SK-N-SH treated with all-trans-retinoic acid at 6 μM for 48 hours (cell line): ENCODE data around the gene MESP2.

ENCODE experiments used
- ATAC-seq: fragments of 200-7000 bp; cut with Tn5 transposase; 3 replicates; pipeline ENCODE4 v1.9.1; 2020; ENCODE audit warnings: mild to moderate bottlenecking, moderate library complexity
- ARNTL ChIP-seq: fragments of 450-650 bp; formaldehyde crosslinking; IDR thresholded peaks from 2 replicates; pipeline ENCODE4 v1.5.0; 2020; ENCODE audit warnings: low read depth, mild to moderate bottlenecking, moderate library complexity, borderline replicate concordance
- BACH2 ChIP-seq: fragments of 250-450 bp; sonication (Bioruptor Pico); IDR thresholded peaks from 2 replicates; pipeline ENCODE4 v1.9.0; 2021; ENCODE audit warnings: mild to moderate bottlenecking, borderline replicate concordance
- CSDC2 ChIP-seq: fragments of 250-450 bp; sonication (Bioruptor Pico); IDR thresholded peaks from 2 replicates; pipeline ENCODE4 v1.5.0; 2020; ENCODE audit warnings: mild to moderate bottlenecking, moderate library complexity
- ESRRG ChIP-seq: fragments of 250-450 bp; sonication (Bioruptor Pico); IDR thresholded peaks from 2 replicates; pipeline ENCODE4 v1.6.1; 2021; ENCODE audit warnings: mild to moderate bottlenecking
- GLIS3 ChIP-seq: fragments of 250-450 bp; sonication (Bioruptor Pico); IDR thresholded peaks from 2 replicates; pipeline ENCODE4 v1.5.0; 2020; ENCODE audit warnings: mild to moderate bottlenecking, moderate library complexity
- ISL1 ChIP-seq: fragments of 250-450 bp; sonication (Bioruptor Pico); IDR thresholded peaks from 2 replicates; pipeline ENCODE4 v2.1.2; 2022; ENCODE audit warnings: mild to moderate bottlenecking, moderate library complexity
- OSR1 ChIP-seq: fragments of 250-450 bp; sonication (Bioruptor Pico); IDR thresholded peaks from 2 replicates; pipeline ENCODE4 v1.8.0; 2022; ENCODE audit warnings: moderate library complexity, mild to moderate bottlenecking, inconsistent platforms
- PPARA ChIP-seq: fragments of 250-450 bp; sonication (Bioruptor Pico); IDR thresholded peaks from 2 replicates; pipeline ENCODE4 v1.5.0; 2020; ENCODE audit warnings: mild to moderate bottlenecking, borderline replicate concordance
- RARB ChIP-seq: fragments of 250-450 bp; sonication (Bioruptor Pico); IDR thresholded peaks from 2 replicates; pipeline ENCODE4 v1.8.0; 2021; ENCODE audit warnings: mild to moderate bottlenecking, moderate library complexity
- SNAI2 ChIP-seq: fragments of 250-450 bp; sonication (Bioruptor Pico); IDR thresholded peaks from 2 replicates; pipeline ENCODE4 v1.5.0; 2020; ENCODE audit warnings: mild to moderate bottlenecking, moderate library complexity
- TCF4 ChIP-seq: fragments of 250-450 bp; sonication (Bioruptor Pico); IDR thresholded peaks from 2 replicates; pipeline ENCODE4 v1.8.0; 2021; ENCODE audit warnings: mild to moderate bottlenecking, moderate library complexity, borderline replicate concordance
- TOX ChIP-seq: fragments of 250-450 bp; sonication (Bioruptor Pico); IDR thresholded peaks from 2 replicates; pipeline ENCODE4 v1.8.0; 2021; ENCODE audit warnings: mild to moderate bottlenecking, moderate library complexity, borderline replicate concordance
- ZC3H10 ChIP-seq: fragments of 250-450 bp; sonication (Bioruptor Pico); IDR thresholded peaks from 2 replicates; pipeline ENCODE4 v1.5.1; 2021; ENCODE audit warnings: mild to moderate bottlenecking, moderate library complexity
- ZFP3 ChIP-seq: fragments of 250-450 bp; sonication (Bioruptor Pico); IDR thresholded peaks from 2 replicates; pipeline ENCODE4 v1.5.0; 2020; ENCODE audit warnings: mild to moderate bottlenecking, moderate library complexity
- ZFP30 ChIP-seq: fragments of 450-650 bp; formaldehyde crosslinking; IDR thresholded peaks from 2 replicates; pipeline ENCODE4 v1.5.0; 2022; ENCODE audit warnings: mild to moderate bottlenecking, moderate library complexity
- ZNF565 ChIP-seq: fragments of 450-650 bp; formaldehyde crosslinking; conservative IDR thresholded peaks from 2 replicates; pipeline ENCODE4 v1.5.0; 2020; ENCODE audit warnings: low read depth, mild to moderate bottlenecking, moderate library complexity
- ZNF70 ChIP-seq: fragments of 450-650 bp; formaldehyde crosslinking; IDR thresholded peaks from 2 replicates; pipeline ENCODE4 v1.5.0; 2020; ENCODE audit warnings: mild to moderate bottlenecking, moderate library complexity
- ZNF8 ChIP-seq: fragments of 450-650 bp; formaldehyde crosslinking; IDR thresholded peaks from 2 replicates; pipeline ENCODE4 v1.5.0; 2020; ENCODE audit warnings: mild to moderate bottlenecking, moderate library complexity
- TF ChIP-seq, protein P1 (sequence below): fragments of 250-450 bp; sonication (Bioruptor Pico); IDR thresholded peaks from 2 replicates; pipeline ENCODE4 v1.8.0; 2021; ENCODE audit warnings: low read depth, mild to moderate bottlenecking, moderate library complexity, borderline replicate concordance
- TF ChIP-seq, protein P2 (sequence below): fragments of 250-450 bp; sonication (Bioruptor Pico); IDR thresholded peaks from 2 replicates; pipeline ENCODE4 v1.5.1; 2020; ENCODE audit warnings: low read depth, mild to moderate bottlenecking, moderate library complexity
- TF ChIP-seq, protein P3 (sequence below): fragments of 250-450 bp; sonication (Bioruptor Pico); IDR thresholded peaks from 2 replicates; pipeline ENCODE4 v1.8.0; 2020; ENCODE audit warnings: mild to moderate bottlenecking, moderate library complexity, borderline replicate concordance
- TF ChIP-seq, protein P4 (sequence below): fragments of 250-450 bp; sonication (Bioruptor Pico); IDR thresholded peaks from 2 replicates; pipeline ENCODE4 v1.5.1; 2021; ENCODE audit warnings: mild to moderate bottlenecking, moderate library complexity
- TF ChIP-seq, protein P5 (sequence below): fragments of 250-450 bp; sonication (Bioruptor Pico); IDR thresholded peaks from 2 replicates; pipeline ENCODE4 v1.5.0; 2020; ENCODE audit warnings: mild to moderate bottlenecking, moderate library complexity

MESP2 gene, protein sequence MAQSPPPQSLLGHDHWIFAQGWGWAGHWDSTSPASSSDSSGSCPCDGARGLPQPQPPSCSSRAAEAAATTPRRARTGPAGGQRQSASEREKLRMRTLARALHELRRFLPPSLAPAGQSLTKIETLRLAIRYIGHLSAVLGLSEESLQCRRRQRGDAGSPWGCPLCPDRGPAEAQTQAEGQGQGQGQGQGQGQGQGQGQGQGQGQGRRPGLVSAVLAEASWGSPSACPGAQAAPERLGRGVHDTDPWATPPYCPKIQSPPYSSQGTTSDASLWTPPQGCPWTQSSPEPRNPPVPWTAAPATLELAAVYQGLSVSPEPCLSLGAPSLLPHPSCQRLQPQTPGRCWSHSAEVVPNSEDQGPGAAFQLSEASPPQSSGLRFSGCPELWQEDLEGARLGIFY

DNA sequence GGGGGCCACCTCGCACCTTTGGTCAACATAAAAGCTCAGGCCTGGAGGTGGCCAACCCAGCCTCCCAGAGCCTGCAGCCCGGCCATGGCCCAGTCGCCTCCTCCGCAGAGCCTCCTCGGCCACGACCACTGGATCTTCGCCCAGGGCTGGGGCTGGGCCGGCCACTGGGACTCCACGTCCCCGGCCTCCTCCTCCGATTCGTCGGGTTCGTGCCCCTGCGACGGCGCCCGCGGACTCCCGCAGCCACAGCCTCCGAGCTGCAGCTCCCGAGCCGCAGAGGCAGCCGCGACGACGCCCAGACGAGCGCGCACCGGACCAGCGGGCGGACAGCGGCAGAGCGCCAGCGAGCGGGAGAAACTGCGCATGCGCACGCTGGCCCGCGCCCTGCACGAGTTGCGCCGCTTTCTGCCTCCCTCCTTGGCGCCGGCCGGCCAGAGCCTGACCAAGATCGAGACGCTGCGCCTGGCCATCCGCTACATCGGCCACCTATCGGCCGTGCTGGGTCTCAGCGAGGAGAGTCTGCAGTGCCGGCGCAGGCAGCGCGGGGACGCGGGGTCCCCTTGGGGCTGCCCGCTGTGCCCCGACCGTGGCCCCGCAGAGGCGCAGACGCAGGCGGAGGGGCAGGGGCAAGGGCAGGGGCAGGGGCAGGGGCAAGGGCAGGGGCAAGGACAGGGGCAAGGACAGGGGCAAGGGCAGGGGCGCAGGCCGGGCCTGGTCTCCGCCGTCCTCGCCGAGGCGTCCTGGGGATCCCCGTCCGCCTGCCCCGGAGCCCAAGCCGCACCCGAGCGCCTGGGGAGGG is at the start of gene MESP2:
MESP2 (plus strand) TSS at position 59 of the 799 bp plus-strand sequence; CDS start at position 85, 26 bp downstream.
- peak; percentile 85 for ATAC-seq
- TF ChIP-seq ZNF70 (CRISPR knock-in tag) (peak; percentile 79), ZC3H10 (CRISPR knock-in tag) (no peak)

DNA sequence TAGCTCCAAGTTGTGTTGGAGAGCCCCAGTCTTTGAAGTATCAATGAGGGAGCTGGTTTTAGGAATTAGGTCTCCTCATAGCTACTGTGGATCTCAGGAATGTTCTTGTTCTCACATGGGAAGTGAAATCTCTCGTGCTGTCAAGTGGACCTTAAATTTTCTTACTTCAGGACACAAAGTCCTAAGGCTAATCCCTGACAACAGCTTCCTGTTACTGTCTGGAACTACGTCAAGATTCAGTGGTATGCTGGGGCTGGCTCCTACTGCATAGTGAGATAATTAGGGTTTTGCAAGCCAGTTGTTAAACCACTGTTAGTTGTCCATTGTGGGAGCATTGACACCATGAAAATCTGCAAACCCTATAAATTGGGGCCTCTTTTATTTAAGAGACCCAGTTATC is 47.9 kb upstream of the MESP2 start:
- no peak for TF ChIP-seq ZFP3
- TF ChIP-seq ZNF565, result no peak
- TF ChIP-seq RARB (CRISPR knock-in tag), result no peak
- no peak for TF ChIP-seq GLIS3
- TF ChIP-seq TOX, result no peak
- TF ChIP-seq ZNF70 (CRISPR knock-in tag), result no peak
- TF ChIP-seq, protein P1, sequence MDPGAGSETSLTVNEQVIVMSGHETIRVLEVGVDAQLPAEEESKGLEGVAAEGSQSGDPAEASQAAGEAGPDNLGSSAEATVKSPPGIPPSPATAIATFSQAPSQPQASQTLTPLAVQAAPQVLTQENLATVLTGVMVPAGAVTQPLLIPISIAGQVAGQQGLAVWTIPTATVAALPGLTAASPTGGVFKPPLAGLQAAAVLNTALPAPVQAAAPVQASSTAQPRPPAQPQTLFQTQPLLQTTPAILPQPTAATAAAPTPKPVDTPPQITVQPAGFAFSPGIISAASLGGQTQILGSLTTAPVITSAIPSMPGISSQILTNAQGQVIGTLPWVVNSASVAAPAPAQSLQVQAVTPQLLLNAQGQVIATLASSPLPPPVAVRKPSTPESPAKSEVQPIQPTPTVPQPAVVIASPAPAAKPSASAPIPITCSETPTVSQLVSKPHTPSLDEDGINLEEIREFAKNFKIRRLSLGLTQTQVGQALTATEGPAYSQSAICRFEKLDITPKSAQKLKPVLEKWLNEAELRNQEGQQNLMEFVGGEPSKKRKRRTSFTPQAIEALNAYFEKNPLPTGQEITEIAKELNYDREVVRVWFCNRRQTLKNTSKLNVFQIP (CRISPR knock-in tag), result no peak
- TF ChIP-seq PPARA (CRISPR knock-in tag), result no peak
- no peak for TF ChIP-seq BACH2
- no peak for TF ChIP-seq ZFP30 (CRISPR knock-in tag)
- TF ChIP-seq ZNF8 (CRISPR knock-in tag), result no peak
- TF ChIP-seq, protein P2, sequence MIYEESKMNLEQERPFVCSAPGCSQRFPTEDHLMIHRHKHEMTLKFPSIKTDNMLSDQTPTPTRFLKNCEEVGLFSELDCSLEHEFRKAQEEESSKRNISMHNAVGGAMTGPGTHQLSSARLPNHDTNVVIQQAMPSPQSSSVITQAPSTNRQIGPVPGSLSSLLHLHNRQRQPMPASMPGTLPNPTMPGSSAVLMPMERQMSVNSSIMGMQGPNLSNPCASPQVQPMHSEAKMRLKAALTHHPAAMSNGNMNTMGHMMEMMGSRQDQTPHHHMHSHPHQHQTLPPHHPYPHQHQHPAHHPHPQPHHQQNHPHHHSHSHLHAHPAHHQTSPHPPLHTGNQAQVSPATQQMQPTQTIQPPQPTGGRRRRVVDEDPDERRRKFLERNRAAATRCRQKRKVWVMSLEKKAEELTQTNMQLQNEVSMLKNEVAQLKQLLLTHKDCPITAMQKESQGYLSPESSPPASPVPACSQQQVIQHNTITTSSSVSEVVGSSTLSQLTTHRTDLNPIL (CRISPR knock-in tag), result no peak
- TF ChIP-seq OSR1 (CRISPR knock-in tag), result no peak
- TF ChIP-seq SNAI2, result no peak
- no peak for TF ChIP-seq ARNTL (CRISPR knock-in tag)
- no peak for TF ChIP-seq ESRRG (CRISPR knock-in tag)
- no peak for TF ChIP-seq CSDC2 (CRISPR knock-in tag)
- no peak for TF ChIP-seq ZC3H10 (CRISPR knock-in tag)
- TF ChIP-seq, protein P3, sequence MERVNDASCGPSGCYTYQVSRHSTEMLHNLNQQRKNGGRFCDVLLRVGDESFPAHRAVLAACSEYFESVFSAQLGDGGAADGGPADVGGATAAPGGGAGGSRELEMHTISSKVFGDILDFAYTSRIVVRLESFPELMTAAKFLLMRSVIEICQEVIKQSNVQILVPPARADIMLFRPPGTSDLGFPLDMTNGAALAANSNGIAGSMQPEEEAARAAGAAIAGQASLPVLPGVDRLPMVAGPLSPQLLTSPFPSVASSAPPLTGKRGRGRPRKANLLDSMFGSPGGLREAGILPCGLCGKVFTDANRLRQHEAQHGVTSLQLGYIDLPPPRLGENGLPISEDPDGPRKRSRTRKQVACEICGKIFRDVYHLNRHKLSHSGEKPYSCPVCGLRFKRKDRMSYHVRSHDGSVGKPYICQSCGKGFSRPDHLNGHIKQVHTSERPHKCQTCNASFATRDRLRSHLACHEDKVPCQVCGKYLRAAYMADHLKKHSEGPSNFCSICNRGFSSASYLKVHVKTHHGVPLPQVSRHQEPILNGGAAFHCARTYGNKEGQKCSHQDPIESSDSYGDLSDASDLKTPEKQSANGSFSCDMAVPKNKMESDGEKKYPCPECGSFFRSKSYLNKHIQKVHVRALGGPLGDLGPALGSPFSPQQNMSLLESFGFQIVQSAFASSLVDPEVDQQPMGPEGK (CRISPR knock-in tag), result no peak
- ATAC-seq, result no peak

DNA sequence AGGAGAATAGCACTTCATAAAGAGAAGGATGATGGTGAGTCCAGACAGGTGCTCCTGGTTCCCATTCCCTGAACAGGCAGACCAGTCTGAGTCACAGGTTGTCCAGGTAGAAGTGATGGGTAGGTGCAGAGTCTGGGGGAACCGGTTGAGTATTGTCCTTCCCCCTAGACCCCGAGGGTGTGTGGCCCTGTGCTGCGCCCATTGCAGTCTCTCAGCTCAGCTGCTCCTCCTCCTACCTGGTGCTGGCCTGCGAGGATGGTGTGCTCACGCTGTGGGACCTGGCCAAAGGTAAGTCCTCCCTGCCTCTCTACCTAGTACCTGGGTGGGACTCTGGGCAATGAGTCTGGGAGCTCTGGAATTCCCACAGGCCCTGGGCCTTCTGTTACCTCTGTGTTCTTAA is 44.9 kb upstream of the MESP2 start:
- ATAC-seq, result no peak
- TF ChIP-seq, protein P4, sequence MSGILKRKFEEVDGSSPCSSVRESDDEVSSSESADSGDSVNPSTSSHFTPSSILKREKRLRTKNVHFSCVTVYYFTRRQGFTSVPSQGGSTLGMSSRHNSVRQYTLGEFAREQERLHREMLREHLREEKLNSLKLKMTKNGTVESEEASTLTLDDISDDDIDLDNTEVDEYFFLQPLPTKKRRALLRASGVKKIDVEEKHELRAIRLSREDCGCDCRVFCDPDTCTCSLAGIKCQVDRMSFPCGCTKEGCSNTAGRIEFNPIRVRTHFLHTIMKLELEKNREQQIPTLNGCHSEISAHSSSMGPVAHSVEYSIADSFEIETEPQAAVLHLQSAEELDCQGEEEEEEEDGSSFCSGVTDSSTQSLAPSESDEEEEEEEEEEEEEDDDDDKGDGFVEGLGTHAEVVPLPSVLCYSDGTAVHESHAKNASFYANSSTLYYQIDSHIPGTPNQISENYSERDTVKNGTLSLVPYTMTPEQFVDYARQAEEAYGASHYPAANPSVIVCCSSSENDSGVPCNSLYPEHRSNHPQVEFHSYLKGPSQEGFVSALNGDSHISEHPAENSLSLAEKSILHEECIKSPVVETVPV (CRISPR knock-in tag), result no peak
- TF ChIP-seq ZC3H10 (CRISPR knock-in tag), result no peak
- TF ChIP-seq PPARA (CRISPR knock-in tag), result no peak
- no peak for TF ChIP-seq ISL1
- TF ChIP-seq ESRRG (CRISPR knock-in tag), result no peak

DNA sequence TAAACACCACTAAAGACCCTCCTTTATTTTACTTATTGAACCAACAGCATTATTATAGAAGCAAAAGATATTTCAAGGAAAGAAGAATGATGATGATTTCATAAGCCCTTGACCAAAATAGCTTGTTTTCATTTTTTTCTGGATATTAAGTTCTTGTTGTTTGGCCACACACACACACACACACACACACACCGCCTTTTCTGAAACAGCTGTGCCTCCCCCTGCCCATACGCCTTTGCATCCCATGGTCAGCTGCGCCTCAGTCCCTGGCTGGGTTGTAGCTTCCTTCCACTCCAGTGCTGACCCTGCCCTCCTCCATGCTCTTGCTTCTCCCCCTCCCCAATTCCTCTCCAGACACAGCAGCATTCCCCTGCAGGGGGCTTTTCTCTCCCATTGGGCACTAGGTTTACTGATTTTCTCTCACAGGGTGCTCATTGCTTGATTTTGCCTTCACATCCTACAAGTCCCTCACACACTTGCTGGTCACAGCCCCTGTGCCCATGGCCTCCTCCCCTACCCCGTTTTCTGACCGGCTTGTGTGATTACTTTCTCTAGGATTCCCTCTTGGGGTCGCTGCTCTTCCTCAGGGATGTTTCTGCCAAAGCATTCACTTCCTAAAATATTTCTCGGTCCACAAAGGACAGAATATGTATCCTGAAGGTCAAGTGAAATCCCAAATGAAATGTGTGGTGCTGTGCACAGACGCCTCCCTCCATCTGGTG is 43.5 kb upstream of the MESP2 start:
- ATAC-seq, result no peak
- TF ChIP-seq ISL1 (no peak), SNAI2 (no peak), TCF4 (no peak), BACH2 (no peak), TOX (no peak), ZNF8 (CRISPR knock-in tag) (no peak), ESRRG (CRISPR knock-in tag) (no peak), CSDC2 (CRISPR knock-in tag) (no peak)
- TF ChIP-seq, protein P5, sequence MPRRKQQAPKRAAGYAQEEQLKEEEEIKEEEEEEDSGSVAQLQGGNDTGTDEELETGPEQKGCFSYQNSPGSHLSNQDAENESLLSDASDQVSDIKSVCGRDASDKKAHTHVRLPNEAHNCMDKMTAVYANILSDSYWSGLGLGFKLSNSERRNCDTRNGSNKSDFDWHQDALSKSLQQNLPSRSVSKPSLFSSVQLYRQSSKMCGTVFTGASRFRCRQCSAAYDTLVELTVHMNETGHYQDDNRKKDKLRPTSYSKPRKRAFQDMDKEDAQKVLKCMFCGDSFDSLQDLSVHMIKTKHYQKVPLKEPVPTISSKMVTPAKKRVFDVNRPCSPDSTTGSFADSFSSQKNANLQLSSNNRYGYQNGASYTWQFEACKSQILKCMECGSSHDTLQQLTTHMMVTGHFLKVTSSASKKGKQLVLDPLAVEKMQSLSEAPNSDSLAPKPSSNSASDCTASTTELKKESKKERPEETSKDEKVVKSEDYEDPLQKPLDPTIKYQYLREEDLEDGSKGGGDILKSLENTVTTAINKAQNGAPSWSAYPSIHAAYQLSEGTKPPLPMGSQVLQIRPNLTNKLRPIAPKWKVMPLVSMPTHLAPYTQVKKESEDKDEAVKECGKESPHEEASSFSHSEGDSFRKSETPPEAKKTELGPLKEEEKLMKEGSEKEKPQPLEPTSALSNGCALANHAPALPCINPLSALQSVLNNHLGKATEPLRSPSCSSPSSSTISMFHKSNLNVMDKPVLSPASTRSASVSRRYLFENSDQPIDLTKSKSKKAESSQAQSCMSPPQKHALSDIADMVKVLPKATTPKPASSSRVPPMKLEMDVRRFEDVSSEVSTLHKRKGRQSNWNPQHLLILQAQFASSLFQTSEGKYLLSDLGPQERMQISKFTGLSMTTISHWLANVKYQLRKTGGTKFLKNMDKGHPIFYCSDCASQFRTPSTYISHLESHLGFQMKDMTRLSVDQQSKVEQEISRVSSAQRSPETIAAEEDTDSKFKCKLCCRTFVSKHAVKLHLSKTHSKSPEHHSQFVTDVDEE, result no peak
- TF ChIP-seq, protein P1 (CRISPR knock-in tag), result no peak
